Measurements from ENCODE around the gene ATP13A2.

The ATP13A2 gene

GRCh38 chr1:17033481-17033880 lies 21.8 kb upstream of the ATP13A2 start:
- Histone ChIP-seq H3K27ac (replicated peaks) (no peak overlapping the region), H3K4me3 (replicated peaks; ENCODE audit: insufficient read depth, low read length) (no peak overlapping the region), H3K27me3 (ENCODE audit: insufficient read depth, poor library complexity, severe bottlenecking) (no peaks in the 10 kb centered on the region)
- DNase-seq (ENCODE audit: low read depth in 1 of 2, low spot score in 1 of 2) = no peak
- TF ChIP-seq SPI1 (IDR thresholded peaks at IDR 0.05; ENCODE audit: borderline replicate concordance, low read depth) (no peak), GABPA (IDR thresholded peaks at IDR 0.05; ENCODE audit: low read depth) (no peak), POLR2AphosphoS5 (IDR thresholded peaks at IDR 0.05; ENCODE audit: low read depth) (no peak), CTCF (IDR thresholded peaks at IDR 0.05; ENCODE audit: insufficient read depth, low read length) (no peak), REST (IDR thresholded peaks at IDR 0.05; ENCODE audit: insufficient replicate concordance, low read depth) (no peak)

- Histone ChIP-seq H3K4me3 (replicated peaks; ENCODE audit: insufficient read depth, low read length) (no peak overlapping the region), H3K27me3 (ENCODE audit: insufficient read depth, poor library complexity, severe bottlenecking) (no peaks in the 10 kb centered on the region), H3K27ac (replicated peaks) (no peak overlapping the region)
- no peak for DNase-seq (ENCODE audit: low read depth in 1 of 2, low spot score in 1 of 2)
- TF ChIP-seq SPI1 (IDR thresholded peaks at IDR 0.05; ENCODE audit: borderline replicate concordance, low read depth) (no peak), GABPA (IDR thresholded peaks at IDR 0.05; ENCODE audit: low read depth) (no peak), REST (IDR thresholded peaks at IDR 0.05; ENCODE audit: insufficient replicate concordance, low read depth) (no peak), CTCF (IDR thresholded peaks at IDR 0.05; ENCODE audit: insufficient read depth, low read length) (no peak), POLR2AphosphoS5 (IDR thresholded peaks at IDR 0.05; ENCODE audit: low read depth) (no peak)
Observed at GRCh38 chr1:17032741-17033140, 21.0 kb upstream of the ATP13A2 start.

- no peak overlapping the region for H3K4me3 ChIP-seq (replicated peaks; ENCODE audit: insufficient read depth, low read length)
- TF ChIP-seq REST (IDR thresholded peaks at IDR 0.05; ENCODE audit: insufficient replicate concordance, low read depth) (no peak), SPI1 (IDR thresholded peaks at IDR 0.05; ENCODE audit: borderline replicate concordance, low read depth) (no peak), CTCF (IDR thresholded peaks at IDR 0.05; ENCODE audit: insufficient read depth, low read length) (no peak), GABPA (IDR thresholded peaks at IDR 0.05; ENCODE audit: low read depth) (no peak), POLR2AphosphoS5 (IDR thresholded peaks at IDR 0.05; ENCODE audit: low read depth) (no peak)
- DNase-seq (ENCODE audit: low read depth in 1 of 2, low spot score in 1 of 2) = no peak
- no peak overlapping the region for H3K27ac ChIP-seq (replicated peaks)
- H3K27me3 ChIP-seq (ENCODE audit: insufficient read depth, poor library complexity, severe bottlenecking) = no peaks in the 10 kb centered on the region
Observed at GRCh38 chr1:17031436-17031835, 19.7 kb upstream of the ATP13A2 start.

All from HL-60 (cell line).